ENCODE results near the gene UBE2E2.

- TF ChIP-seq CTCF (IDR thresholded peaks at IDR 0.05; ENCODE audit: low read length) (no peak), EZH2 (IDR thresholded peaks at IDR 0.05; ENCODE audit: borderline replicate concordance, low read length) (no peak)
Observed at GRCh38 chr3:23550402-23550801, 347.3 kb downstream of the UBE2E2 start.
